PFSK-1 (cell line): ENCODE data around the gene CALCOCO2.
A peak's percentile ranks its signal among the peaks of the same experiment; 100 is the strongest.

Experiments
- FOXP2 ChIP-seq: optimal IDR thresholded peaks from 2 replicates; pipeline ENCODE3; 2011; ENCODE audit warnings: borderline replicate concordance, control low read depth, inconsistent platforms; ENCODE audit not compliant: insufficient read depth; ENCODE audit errors: extremely low read length, extremely low read depth
- POLR2AphosphoS5 ChIP-seq: IDR thresholded peaks from 2 replicates; pipeline ENCODE4 v1.6.1; 2012; ENCODE audit warnings: low read depth, mild to moderate bottlenecking, control low read depth, low read length, moderate library complexity
- REST ChIP-seq, 2 experiments: IDR thresholded peaks; 2 replicates each; pipeline versions ENCODE4 v1.6.1 to v1.8.0; 2011 to 2012; ENCODE audit warnings: low read depth in 2 of 2, low read length in 2 of 2, control low read depth in 1 of 2, inconsistent platforms in 1 of 2, mild to moderate bottlenecking in 1 of 2, moderate library complexity in 1 of 2; ENCODE audit not compliant: insufficient read depth in 1 of 2
- SIN3A ChIP-seq: IDR thresholded peaks from 2 replicates; pipeline ENCODE4 v1.6.1; 2012; ENCODE audit warnings: mild to moderate bottlenecking, low read length, moderate library complexity, borderline replicate concordance; ENCODE audit not compliant: insufficient read depth
- TAF1 ChIP-seq: IDR thresholded peaks from 2 replicates; pipeline ENCODE4 v1.6.1; 2012; ENCODE audit warnings: low read length, control low read depth, borderline replicate concordance; ENCODE audit not compliant: insufficient read depth

The CALCOCO2 gene

GRCh38 chr17:48892940-48893645 lies 62.3 kb downstream of the CALCOCO2 start:
- peak; percentile 36; the same call in 1 of the 2 replicates for TF ChIP-seq POLR2AphosphoS5
- TF ChIP-seq REST (IDR thresholded peaks at IDR 0.05; ENCODE audit: insufficient read depth in 1 of 2, low read depth in 2 of 2, low read length in 2 of 2): no peak
- TF ChIP-seq FOXP2: no peak

GRCh38 chr17:48893646-48894508 lies 63.0 kb downstream of the CALCOCO2 start:
- TF ChIP-seq TAF1: no peak
- TF ChIP-seq POLR2AphosphoS5: no peak
- no peak for TF ChIP-seq FOXP2
- TF ChIP-seq SIN3A: no peak
- TF ChIP-seq REST (IDR thresholded peaks at IDR 0.05; ENCODE audit: insufficient read depth in 1 of 2, low read depth in 2 of 2, low read length in 2 of 2): no peak

GRCh38 chr17:48894886-48895285 lies 64.1 kb downstream of the CALCOCO2 start:
- no peak for TF ChIP-seq POLR2AphosphoS5
- TF ChIP-seq REST (IDR thresholded peaks at IDR 0.05; ENCODE audit: insufficient read depth in 1 of 2, low read depth in 2 of 2, low read length in 2 of 2): no peak
- TF ChIP-seq SIN3A: no peak
- TF ChIP-seq TAF1: no peak

GRCh38 chr17:48901241-48901640 lies 70.4 kb downstream of the CALCOCO2 start:
- TF ChIP-seq SIN3A (no peak), TAF1 (no peak), FOXP2 (no peak), POLR2AphosphoS5 (no peak), REST (IDR thresholded peaks at IDR 0.05; ENCODE audit: insufficient read depth in 1 of 2, low read depth in 2 of 2, low read length in 2 of 2) (no peak)
